Occipital lobe (tissue), 2 donors: ENCODE results near the gene NDUFS5. TPM values are rescaled to one million over a fixed set of nuclear protein-coding genes. Genes with fewer than 3 reads are reported as not detected.
"Not testable (repeated sequence)": the region's sequence is repeated elsewhere in the genome, so short reads cannot be mapped to it uniquely, and the experiment has no call there.

ENCODE experiments used
- DNase-seq: peaks from one replicate; lab custom pipeline; 2025; lab: John Stamatoyannopoulos, UW
- total RNA-seq: library from RNA; depleted of rRNA; stranded (reverse); fragments of >200 nt; gene quantifications from one replicate; pipeline ENCODE4 v1.2.3, GENCODE V29; 2014

NDUFS5 gene
- 268 TPM for total RNA-seq

GRCh38 chr1:39026051-39026865 lies at the start of gene NDUFS5:
Gene NDUFS5 (plus strand): TSS chr1:39026350. CDS start chr1:39028725, 2,375 bp downstream.
- peak; percentile 82 for DNase-seq

- DNase-seq: not testable (repeated sequence)
Observed at GRCh38 chr1:38977399-38978244, 48.5 kb upstream of the NDUFS5 start.

- DNase-seq: not testable (repeated sequence)
Observed at GRCh38 chr1:38978245-38978542, 48.0 kb upstream of the NDUFS5 start.

GRCh38 chr1:38979380-38979779 lies 46.8 kb upstream of the NDUFS5 start:
- not testable (repeated sequence) for DNase-seq

GRCh38 chr1:38989979-38990378 lies 36.2 kb upstream of the NDUFS5 start:
- no peak for DNase-seq

GRCh38 chr1:38990386-38990737 lies 35.8 kb upstream of the NDUFS5 start:
- no peak for DNase-seq

- DNase-seq: peak; percentile 99
Observed at GRCh38 chr1:38990738-38991637, 35.2 kb upstream of the NDUFS5 start, which contains the start of gene AKIRIN1. Gene AKIRIN1 (plus strand): TSS chr1:38991276. CDS start chr1:38991381, 105 bp downstream.

- DNase-seq: peak; percentile 59
Observed at GRCh38 chr1:38991638-38992411, 34.3 kb upstream of the NDUFS5 start.

- no peak for DNase-seq
Observed at GRCh38 chr1:38992412-38993111, 33.6 kb upstream of the NDUFS5 start.

- DNase-seq: no peak
Observed at GRCh38 chr1:38994196-38994595, 32.0 kb upstream of the NDUFS5 start.

GRCh38 chr1:38997034-38997900 lies 28.9 kb upstream of the NDUFS5 start:
- no peak for DNase-seq

GRCh38 chr1:38997901-38998190 lies 28.3 kb upstream of the NDUFS5 start:
- DNase-seq: no peak

- DNase-seq: no peak
Observed at GRCh38 chr1:39001516-39002421, 24.4 kb upstream of the NDUFS5 start.

- DNase-seq: no peak
Observed at GRCh38 chr1:39003281-39003680, 22.9 kb upstream of the NDUFS5 start.

GRCh38 chr1:39003794-39004193 lies 22.4 kb upstream of the NDUFS5 start:
- DNase-seq: no peak

GRCh38 chr1:39006287-39006686 lies 19.9 kb upstream of the NDUFS5 start:
- DNase-seq: no peak

GRCh38 chr1:39006726-39007645 lies 19.2 kb upstream of the NDUFS5 start:
- DNase-seq: no peak
